Stimulated activated CD8-positive, alpha-beta memory T cell treated with anti-CD3 and anti-CD28 coated beads, Interleukin-7, amount 100 ng/mL, for 4 hours (primary cell): ENCODE results near the gene MOB1B.
"Not testable (repeated sequence)": the region's sequence is repeated elsewhere in the genome, so short reads cannot be mapped to it uniquely, and the experiment has no call there.

ENCODE experiments used
- DNase-seq, 2 donors: peaks; one replicate each; pipeline ENCODE4 v3.0.0-alpha.2; 2020; ENCODE audit warnings: low read depth in 2 of 2

Gene MOB1B

GRCh38 chr4:70956549-70957210 is 54.5 kb downstream of the MOB1B start:
- DNase-seq, result no peak

GRCh38 chr4:70958681-70959080 is 56.5 kb downstream of the MOB1B start:
- no peak for DNase-seq

DNA sequence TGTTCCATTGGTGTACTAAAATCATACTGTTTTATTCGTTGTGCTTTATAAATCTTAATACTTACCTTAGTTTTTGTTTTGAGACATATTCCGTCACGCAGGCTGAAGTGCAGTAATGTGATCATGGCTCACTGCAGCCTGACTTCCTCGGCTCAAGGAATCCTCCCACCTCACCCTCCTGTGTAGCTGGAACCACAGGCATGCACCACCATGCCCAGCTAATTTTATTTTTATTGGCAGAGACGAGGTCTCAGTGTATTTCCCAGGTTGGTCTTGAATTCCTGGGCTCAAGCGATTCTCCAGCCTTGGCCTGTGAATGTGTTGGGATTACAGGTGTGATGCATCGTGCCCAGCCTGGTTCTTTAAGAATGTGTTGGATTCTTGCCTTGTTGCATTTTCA is 66.9 kb downstream of the MOB1B start:
- DNase-seq, result no peak

DNA sequence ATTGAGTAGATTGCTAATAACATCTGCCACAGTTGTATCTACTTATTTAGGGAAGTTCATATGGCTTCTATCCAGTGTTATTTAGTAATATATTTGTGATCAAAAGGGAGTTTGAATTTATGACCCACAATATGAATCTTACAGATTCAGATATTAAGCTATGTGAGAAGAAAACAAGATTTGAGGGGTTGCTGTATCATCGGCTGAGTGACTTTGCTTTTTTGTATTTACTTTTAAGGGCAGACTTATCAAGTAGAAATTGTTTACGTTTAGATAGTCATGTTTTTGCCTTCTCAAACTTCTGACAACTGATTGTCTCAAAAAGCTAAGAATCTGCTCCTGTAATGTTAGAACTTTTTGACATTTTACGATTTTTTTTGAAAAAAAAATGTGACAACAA is 74.1 kb downstream of the MOB1B start:
- no peak for DNase-seq

DNA sequence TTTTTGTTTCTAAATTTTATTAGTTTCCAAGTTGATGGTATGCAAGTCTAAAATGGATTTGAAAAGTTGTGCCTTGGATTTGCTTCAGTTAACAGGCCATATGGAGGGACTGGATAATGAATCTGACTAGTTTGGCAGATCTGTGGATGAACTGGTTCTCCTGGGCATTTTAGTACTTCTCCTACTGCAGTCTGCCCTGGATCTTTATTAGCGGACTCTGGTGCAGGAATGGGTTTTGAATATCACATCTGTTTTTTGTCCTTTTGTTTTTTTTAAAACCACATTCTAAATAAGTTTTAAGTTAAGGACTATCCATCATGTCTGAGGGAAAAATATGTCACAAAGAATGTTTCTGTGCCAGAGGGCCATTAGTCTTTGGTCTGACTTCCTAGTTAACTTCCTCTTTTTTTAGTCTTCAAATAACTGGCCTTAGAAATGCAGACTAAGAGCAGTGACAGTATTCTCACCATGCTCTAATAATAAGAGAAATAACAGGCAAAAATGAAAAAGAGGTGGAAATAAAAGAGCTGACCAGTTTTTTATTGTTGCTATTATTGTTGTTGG is 77.4 kb downstream of the MOB1B start:
- no peak for DNase-seq

DNA sequence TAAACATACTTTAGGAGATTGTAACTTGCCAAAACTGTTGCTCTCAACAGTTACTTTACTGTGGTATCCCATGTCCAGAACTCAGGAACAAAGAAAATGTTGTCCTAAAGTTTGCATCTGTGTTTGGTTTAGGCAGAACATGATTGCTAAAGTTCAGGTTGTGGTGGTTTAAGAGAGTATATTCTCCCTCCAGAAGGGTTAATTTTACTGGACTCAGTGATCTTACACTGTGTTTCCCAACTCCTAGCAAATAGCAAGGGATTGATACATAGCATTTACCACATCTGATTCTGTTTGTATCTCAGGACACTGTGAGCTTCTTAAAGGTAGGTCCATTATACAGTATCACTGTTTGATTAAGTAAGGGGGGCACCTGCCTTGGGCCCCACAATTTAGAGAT is 78.0 kb downstream of the MOB1B start:
- DNase-seq, result no peak

DNA sequence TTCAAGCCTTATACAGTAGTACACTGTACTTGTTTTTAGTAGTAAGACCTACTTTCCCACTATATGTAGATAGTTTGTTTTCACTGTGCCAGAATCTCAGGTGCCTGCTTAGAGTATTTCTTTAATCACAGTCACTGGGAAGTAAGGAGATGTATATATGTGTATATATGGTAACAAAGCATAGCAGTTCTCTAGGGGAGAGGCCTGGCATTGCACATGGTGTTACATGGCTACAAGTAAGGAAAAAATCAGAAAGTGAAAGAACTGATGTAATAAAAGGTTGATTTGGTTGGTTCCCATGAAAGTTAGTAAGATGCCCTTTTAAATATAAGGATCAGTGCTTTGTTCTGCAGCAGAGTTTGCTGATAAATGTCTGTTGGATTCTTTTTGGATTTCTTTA is 81.9 kb downstream of the MOB1B start:
- DNase-seq, result no peak

DNA sequence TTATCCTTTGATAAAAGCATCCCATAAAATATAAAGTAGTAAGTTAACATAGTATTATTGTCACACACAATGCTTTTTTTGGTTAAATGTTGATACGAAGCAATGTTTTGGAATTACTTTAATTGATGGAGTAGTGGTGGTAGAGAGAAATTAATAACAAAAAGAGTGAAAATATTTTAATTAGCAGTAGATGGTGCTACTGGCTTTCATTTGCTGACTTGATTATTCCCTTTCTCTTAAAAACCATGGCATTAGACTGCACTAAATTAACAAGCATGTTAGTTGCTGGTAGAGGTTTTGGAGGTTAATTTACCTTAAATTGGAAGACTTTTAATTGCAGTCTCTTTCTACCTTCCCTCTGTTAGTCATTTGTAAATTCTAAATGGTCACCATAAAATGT is 82.4 kb downstream of the MOB1B start:
- DNase-seq, result no peak

DNA sequence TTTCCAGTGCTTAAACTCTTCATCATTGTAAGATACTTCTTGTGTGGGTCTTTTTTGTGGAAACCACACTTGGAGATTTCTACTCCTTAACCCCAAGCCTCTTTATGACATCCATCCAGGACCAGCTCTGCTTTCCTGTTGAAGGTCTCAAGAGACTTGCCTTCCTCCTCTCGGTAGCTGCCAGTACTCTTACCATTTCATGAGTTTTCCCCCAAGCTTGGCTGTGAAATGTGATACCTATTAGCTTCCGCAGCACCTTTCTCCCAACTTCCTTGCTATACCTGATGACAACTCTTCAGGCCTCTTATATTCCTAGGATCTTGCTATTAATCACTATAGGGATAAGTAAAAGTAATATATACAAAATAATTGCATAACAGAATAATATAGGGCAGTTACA is 89.4 kb downstream of the MOB1B start:
- DNase-seq, result no peak

GRCh38 chr4:70992391-70992881 is 90.3 kb downstream of the MOB1B start:
- DNase-seq, result no peak

DNA sequence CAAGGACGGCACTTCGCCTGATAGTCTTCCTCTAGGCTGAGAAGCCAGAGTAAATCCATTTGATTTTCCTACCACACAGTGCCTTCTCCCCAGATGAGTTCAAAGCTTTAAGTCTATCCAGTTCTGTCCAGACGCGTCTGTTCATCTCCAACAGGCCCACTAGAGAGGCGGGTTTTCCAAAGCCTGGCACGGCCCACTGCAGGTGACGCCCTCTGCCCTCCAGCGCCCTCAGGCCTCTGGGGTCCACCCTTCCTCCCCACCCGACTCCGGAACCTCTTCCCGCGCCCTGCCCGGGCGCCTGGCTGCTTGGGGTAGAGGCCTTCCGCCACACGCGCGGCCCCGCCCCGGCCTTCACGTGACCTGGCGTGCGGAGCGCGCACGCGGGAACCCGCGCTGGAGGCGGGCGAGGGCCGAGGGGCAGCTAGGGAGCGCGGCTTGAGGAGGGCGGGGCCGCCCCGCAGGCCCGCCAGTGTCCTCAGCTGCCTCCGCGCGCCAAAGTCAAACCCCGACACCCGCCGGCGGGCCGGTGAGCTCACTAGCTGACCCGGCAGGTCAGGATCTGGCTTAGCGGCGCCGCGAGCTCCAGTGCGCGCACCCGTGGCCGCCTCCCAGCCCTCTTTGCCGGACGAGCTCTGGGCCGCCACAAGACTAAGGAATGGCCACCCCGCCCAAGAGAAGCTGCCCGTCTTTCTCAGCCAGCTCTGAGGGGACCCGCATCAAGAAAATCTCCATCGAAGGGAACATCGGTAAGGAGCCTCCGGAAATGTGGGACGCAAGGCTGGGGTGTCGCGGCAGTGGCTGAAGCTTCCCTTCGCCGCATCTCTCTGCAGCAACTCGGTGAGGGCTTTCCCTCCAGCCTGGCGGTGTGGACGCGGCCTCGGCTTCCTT is 91.3 kb downstream of the MOB1B start, which contains the start of gene DCK:
DCK (plus strand) TSS at position 469 of the 888 bp plus-strand sequence; CDS start at position 656, 187 bp downstream.
- peak; percentile 55 to 83 for DNase-seq

DNA sequence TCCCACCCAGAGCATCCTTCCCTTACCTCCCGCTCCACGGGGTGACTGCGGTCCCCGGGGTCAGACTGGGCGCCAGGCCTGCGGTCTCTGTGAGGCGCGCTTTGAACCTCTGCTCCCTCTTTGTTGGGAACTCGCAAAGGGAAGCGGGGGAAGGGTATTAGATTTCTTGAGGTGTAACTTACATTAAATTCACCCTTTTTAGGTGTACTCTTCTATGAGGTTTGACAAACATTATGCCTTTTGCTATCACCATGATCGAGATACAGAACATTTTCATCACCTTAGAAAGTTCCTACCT is 91.8 kb downstream of the MOB1B start:
- DNase-seq, result no peak

DNA sequence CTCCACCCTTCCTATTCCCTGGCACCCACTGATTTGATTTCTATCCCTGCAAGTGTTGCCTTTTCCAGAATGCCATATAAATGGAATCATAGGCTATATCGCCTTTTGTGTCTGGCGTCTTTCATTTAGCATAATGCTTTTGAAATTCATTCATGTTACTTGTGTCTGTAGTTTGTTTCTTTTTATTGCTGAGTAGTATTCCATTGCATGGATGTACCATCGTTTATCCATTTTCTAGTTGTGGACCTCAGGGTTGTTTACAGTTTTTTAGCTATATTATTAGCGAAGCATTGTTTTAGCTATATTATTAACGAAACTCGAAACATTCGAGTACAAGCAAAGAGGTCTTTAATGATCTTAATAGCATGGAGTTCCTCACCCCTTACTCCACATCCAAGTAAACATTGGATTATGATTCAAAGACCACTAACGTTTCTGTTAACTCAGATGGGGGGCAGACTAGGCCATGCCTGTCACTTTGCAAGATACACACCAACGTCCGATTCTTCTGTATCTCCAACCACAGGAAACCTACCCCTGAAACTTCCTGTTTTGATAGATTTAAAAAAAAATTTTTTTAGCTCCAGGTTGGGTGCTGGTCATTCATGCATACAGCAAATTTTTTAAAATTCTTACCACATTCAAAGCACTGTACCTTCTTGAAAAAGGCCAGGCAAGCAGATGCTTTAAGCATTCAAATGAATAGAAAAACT is 92.4 kb downstream of the MOB1B start:
- no peak for DNase-seq

GRCh38 chr4:70996018-70996360 is 93.8 kb downstream of the MOB1B start:
- DNase-seq, result peak in 1 of 2 donors; percentile 19

GRCh38 chr4:70997036-70997435 is 94.9 kb downstream of the MOB1B start:
- DNase-seq, result no peak

DNA sequence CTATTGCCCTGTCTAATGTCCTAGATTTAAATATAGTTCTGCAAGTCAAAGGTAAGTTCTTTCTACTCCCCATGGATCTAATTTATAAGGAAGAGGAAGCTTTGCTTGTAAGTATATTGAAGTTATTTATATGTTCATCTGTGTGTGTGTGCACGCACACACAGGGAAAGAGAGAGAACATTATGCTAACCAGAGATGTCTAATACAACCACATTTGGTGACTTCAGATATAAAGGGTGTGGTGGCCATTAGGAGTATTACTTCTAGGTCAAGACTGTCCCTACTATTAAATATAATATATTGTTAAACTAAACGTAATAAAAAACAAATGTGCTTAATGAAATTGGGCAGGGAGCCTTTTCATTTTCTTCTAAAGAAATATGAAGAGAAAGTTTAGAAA is 95.4 kb downstream of the MOB1B start:
- DNase-seq, result no peak

GRCh38 chr4:70999639-71000038 is 97.5 kb downstream of the MOB1B start:
- DNase-seq, result not testable (repeated sequence)

DNA sequence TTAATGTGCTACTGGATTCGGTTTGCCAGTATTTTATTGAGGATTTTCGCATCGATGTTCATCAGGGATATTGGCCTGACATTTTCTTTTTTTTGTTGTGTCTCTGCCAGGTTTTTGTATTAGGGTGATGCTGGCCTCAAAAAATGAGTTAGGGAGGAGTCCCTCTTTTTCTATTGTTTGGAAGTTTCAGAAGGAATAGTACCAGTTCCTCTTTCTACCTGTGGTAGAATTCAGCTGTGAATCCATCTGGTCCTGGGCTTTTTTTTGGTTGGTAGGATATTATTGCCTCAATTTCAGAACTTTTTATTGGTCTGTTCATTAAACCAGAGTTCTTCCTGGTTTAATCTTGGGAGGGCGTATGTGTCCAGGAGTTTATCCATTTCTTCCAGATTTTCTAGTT is 99.2 kb downstream of the MOB1B start:
- DNase-seq, result not testable (repeated sequence)

DNA sequence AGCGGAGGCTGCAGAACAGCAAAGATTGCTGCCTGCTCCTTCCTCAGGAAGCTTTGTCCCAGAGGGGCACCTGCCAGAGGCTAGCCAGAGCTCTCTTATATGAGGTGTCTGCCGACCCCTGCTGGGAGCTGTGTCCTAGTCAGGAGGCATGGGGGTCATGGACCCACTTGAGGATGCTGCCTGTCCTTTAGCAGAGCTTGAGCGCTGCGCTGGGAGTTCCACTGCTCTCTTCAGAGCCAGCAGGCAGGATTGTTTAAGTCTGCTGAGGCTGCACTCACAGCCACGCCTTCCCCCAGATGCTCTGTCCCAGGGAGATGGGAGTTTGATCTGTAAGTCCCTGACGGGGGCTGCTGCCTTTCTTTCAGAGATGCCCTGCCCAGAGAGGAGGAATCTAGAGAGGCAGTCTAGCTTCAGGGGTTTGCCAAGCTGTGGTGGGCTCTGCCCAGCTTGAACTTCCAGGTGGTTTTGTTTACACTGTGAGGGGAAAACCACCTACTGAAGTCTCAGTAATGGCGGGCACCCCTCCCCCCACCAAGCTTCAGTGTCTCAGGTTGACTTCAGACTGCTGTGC is 102.2 kb downstream of the MOB1B start:
- DNase-seq, result peak in 1 of 2 donors; percentile 18

DNA sequence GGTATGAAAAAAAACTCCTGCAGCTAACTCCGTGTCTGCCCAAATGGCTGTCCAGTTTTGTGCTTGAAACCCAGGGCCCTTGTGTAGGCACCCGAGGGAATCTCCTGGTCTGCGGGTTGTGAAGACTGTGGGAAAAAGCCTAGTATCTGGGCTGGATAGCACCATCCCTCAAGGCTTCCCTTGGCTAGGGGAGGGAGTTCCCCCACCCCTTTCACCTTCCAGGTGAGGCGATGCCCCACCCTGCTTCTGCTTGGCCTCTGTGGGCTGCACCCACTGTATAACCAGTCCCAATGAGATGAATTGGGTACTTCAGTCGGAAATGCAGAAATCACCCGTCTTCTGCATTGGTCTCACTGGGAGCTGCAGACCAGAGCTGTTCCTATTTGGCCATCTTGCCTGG is 102.9 kb downstream of the MOB1B start:
- DNase-seq, result not testable (repeated sequence)

DNA sequence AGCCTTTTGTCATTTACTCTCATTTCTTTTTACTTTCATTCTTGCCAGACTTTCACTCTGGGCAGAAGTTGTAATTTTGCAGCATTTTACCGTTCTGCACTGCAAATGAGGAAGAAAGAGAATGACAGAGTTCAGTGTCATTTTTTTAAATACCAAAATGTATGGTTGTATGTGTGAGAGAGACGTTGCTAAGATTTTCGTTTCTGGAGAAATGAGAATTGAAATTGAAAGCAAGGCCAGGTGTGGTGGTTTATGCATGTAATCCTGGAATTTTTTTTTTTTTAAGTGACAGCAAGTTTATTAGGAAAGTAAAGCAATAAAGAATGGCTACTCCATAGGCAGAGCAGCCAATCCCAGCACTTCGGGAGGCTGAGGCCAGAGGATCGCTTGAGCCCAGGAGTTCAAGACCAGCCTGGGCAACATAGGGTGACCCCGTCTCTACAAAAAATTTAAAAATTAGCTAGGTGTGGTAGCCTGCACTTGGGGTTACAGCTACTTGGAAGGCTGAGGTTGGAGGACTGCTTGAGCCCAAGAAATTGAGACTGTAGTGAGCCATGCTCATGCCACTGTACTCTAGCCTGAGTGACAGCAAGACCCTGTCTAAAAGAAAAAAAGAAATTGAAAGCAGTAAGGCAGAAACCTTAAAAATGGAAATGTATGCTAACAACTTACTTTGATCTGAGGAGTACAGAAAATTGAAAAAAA is 104.2 kb downstream of the MOB1B start:
- DNase-seq, result no peak
